Memory B cell (primary cell): Measurements from ENCODE around the gene KRTCAP2.
A peak's percentile ranks its signal among the peaks of the same experiment; 100 is the strongest.
"Not testable (repeated sequence)": the region's sequence is repeated elsewhere in the genome, so short reads cannot be mapped to it uniquely, and the experiment has no call there.

Experiments used
- ATAC-seq: fragments of 150-1000 bp; cut with Tn5 transposase; 2 replicates; pipeline ENCODE4 v1.10.0; 2021; ENCODE audit warnings: low read depth, mild to moderate bottlenecking, moderate library complexity
- DNase-seq, 2 donors: peaks; one replicate each; pipeline ENCODE4 v3.0.0; 2022; ENCODE audit warnings: low spot score in 2 of 2
- H3K27ac Mint-ChIP-seq: one replicate; pipeline ENCODE4 v1.8.0; 2022; ENCODE audit warnings: mild to moderate bottlenecking, moderate library complexity, mixed read lengths
- H3K27me3 Mint-ChIP-seq: one replicate; pipeline ENCODE4 v1.8.0; 2022; ENCODE audit warnings: mixed read lengths
- H3K36me3 Mint-ChIP-seq: one replicate; pipeline ENCODE4 v1.8.0; 2022; ENCODE audit warnings: mild to moderate bottlenecking, mixed read lengths
- H3K4me1 Mint-ChIP-seq: one replicate; pipeline ENCODE4 v1.8.0; 2022; ENCODE audit warnings: mixed read lengths
- H3K4me3 Mint-ChIP-seq: one replicate; pipeline ENCODE4 v1.8.0; 2022; ENCODE audit warnings: mild to moderate bottlenecking, moderate library complexity, mixed read lengths
- H3K9me3 Mint-ChIP-seq: one replicate; pipeline ENCODE4 v1.8.0; 2022; ENCODE audit warnings: mixed read lengths

The KRTCAP2 gene

DNA sequence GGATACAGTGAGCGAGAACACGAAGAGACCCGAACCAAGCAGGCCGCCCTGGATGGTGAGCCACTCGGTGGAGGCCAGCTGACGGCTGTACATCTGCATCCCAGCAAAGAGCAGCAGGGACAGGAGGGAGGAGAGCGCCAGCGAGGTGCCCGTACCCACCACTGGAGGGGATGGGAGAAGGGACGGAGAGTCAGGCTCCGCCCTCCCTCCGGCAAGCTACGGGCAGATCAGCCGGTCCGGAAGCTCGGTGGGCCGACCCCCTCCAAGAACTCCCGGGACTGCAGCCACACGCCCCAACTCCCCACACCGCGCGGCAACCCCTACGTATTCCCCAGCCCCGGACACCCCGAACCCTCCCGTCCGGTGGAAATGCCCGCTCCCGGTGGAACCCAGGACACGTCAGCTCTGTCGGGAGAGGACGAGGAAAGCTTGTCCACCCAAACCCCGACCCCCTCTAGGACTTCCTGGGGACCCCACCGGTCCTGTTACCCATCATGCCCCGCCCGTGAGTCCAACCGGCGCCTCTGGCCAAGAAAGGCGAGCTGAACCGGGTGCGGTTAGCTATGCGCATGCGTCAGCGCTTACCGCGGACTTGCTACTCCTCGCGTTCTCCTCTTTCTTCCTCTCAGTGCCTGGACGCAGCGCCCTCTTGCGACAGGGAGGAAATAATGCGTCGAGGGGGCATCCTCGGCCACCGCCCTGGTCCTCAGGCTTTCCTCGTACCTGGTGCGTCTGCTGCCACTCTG is at the start of gene KRTCAP2:
Gene KRTCAP2, minus strand, starts transcription at position 573 of the 746 bp plus-strand sequence. Its CDS starts 80 bp downstream, at position 493.
- peak; percentile 80 for ATAC-seq
- Mint-ChIP-seq H3K9me3 (no peaks in the 10 kb centered on the region), H3K4me3 (peak within 1 kb of the TSS; percentile 100), H3K27me3 (no peaks in the 10 kb centered on the region), H3K4me1 (peaks cover 34% of the 10 kb centered on the region), H3K27ac (peak within 1 kb of the TSS; percentile 97), H3K36me3 (peaks cover 10% of the 10 kb centered on the region)
- DNase-seq, result peak; percentile 89 to 93

GRCh38 chr1:155220211-155220965 is 47.3 kb upstream of the KRTCAP2 start:
- peaks cover 20% of the 10 kb centered on the region for H3K4me1 Mint-ChIP-seq

GRCh38 chr1:155219592-155220031 is 46.5 kb upstream of the KRTCAP2 start:
- Mint-ChIP-seq H3K27me3 (no peaks in the 10 kb centered on the region), H3K9me3 (no peaks in the 10 kb centered on the region), H3K4me3 (no peak overlapping the region), H3K4me1 (peaks cover 17% of the 10 kb centered on the region), H3K27ac (no peak overlapping the region), H3K36me3 (no peaks in the 10 kb centered on the region)
- no peak for DNase-seq
- ATAC-seq, result no peak

More at GRCh38 chr1:155220211-155220965, 47.3 kb upstream of the KRTCAP2 start:
- not testable (repeated sequence) for H3K27me3 Mint-ChIP-seq, H3K36me3 Mint-ChIP-seq, H3K9me3 Mint-ChIP-seq, ATAC-seq, H3K4me3 Mint-ChIP-seq, H3K27ac Mint-ChIP-seq, DNase-seq

DNA sequence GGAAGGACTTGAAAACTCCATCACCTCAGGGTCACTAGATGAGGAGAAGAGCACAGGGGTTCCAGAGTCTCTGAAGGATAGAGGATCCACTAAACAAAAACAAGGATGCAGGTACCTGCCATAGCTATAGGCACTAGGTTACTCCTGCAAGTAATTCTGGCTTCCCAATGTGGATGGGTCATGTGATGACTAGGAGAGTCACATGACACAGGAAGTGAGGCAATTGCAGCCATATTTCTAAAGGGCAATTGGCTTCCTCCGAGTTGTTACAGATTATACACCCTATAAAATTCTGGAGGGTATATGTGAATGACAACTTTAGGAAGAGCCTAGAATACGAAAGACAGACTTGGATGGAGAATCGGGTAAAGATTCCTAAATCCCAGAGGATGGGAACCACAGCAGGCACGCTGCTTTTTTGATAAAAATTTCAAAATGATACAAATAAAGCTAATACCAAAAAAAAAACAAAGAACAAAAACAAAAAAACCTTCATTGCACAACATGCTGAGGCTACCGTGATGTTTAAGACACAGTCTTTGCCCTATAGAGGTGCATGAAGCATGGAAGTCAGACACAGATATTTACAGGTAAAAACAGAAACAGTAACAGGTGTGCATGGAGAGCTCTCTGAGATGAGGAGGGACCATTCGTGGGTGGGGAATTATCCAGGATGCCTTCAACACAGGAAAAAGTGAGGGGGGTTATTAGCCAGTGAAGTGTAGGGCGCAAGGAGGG is 45.9 kb upstream of the KRTCAP2 start:
- no peak overlapping the region for H3K4me3 Mint-ChIP-seq
- H3K9me3 Mint-ChIP-seq, result no peaks in the 10 kb centered on the region
- no peak overlapping the region for H3K27ac Mint-ChIP-seq
- H3K36me3 Mint-ChIP-seq, result no peaks in the 10 kb centered on the region
- no peaks in the 10 kb centered on the region for H3K27me3 Mint-ChIP-seq
- no peak for DNase-seq
- peaks cover 13% of the 10 kb centered on the region for H3K4me1 Mint-ChIP-seq
- ATAC-seq, result no peak

DNA sequence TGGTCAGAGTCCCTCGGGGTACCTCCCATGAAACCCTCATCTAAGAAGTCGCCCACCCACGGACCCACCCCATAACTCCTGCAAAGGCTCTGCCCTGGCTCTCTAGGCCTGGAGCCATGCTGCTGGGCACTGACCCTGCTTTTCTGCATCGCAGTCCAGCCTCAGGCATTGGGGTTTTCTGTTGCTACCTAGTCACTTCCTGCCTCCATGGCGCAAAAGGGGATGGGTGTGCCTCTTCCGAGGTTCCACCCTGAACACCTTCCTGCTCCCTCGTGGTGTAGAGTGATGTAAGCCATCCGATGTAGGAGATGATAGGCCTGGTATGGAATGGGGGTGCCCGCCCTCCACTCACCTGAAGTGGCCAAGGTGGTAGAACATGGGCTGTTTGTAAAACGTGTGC is 41.6 kb upstream of the KRTCAP2 start:
- H3K4me3 Mint-ChIP-seq, ATAC-seq, H3K27ac Mint-ChIP-seq: not testable (repeated sequence)

DNA sequence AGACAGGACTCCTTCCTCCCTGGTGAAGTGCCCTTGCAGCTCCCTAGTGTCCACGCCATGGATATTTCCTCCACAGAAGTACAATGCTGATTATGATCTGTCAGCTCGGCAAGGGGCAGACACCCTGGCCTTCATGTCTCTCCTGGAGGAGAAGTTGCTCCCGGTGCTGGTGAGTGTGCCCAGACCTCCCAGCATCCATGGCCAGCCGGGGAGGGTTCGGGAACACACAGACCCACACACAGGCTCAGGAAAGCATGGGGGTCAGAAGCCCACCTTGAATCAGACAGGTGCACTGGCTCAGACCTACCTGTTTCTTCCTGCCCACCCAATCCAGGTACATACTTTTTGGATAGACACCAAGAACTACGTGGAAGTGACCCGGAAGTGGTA is 38.9 kb upstream of the KRTCAP2 start:
- not testable (repeated sequence) for H3K27ac Mint-ChIP-seq, ATAC-seq, H3K36me3 Mint-ChIP-seq, H3K4me3 Mint-ChIP-seq, H3K27me3 Mint-ChIP-seq, DNase-seq, H3K9me3 Mint-ChIP-seq
- H3K4me1 Mint-ChIP-seq, result peaks cover 20% of the 10 kb centered on the region

More for the DNA sequence above, 41.6 kb upstream of the KRTCAP2 start:
- not testable (repeated sequence) for H3K36me3 Mint-ChIP-seq, DNase-seq, H3K4me1 Mint-ChIP-seq, H3K27me3 Mint-ChIP-seq, H3K9me3 Mint-ChIP-seq

DNA sequence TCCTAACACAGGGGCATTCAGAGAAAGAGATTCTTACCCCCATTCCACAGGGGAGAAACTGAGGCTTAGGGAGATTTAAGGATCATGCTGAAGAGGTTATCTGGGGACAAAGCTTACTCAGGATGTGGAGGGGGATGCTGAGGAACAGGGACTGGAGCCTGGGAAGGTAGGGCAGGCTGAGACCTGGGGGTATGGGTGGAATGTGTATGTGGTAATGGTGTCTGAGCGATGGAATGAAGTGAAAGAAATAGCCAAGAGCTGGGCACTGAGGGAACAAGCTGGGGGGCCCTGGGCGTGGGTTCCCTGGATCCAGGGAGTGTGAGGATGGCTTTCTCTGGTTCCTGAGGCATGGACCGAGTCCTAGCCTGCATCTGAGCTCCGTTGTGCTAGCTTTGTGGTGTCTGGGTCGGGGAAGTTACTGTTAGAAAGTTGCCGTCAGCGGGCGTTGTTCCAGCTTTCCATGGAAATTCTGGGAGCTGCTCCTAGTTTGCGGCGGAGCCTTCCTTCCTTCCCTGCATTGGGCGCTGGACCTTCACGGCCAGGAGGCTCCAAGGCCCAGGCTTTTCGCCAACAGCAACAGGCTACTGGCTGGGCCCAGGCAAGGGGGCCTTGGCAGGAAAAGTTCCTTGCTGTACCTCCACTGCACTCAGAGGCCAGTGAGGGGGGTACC is 38.4 kb upstream of the KRTCAP2 start:
- not testable (repeated sequence) for H3K9me3 Mint-ChIP-seq, H3K36me3 Mint-ChIP-seq, H3K27me3 Mint-ChIP-seq, H3K4me3 Mint-ChIP-seq, H3K27ac Mint-ChIP-seq, DNase-seq, ATAC-seq
- peaks cover 24% of the 10 kb centered on the region for H3K4me1 Mint-ChIP-seq

- Mint-ChIP-seq H3K4me1 (peaks cover 24% of the 10 kb centered on the region), H3K36me3 (peaks cover 5% of the 10 kb centered on the region), H3K27me3 (no peaks in the 10 kb centered on the region), H3K4me3 (peak overlapping the region; percentile 8), H3K9me3 (no peaks in the 10 kb centered on the region), H3K27ac (no peak overlapping the region)
- ATAC-seq, result no peak
- DNase-seq, result no peak
Measured at GRCh38 chr1:155210314-155211104, 37.4 kb upstream of the KRTCAP2 start.

- Mint-ChIP-seq H3K27ac (peak overlapping the region; percentile 99), H3K9me3 (no peaks in the 10 kb centered on the region), H3K4me3 (peak overlapping the region; percentile 89), H3K4me1 (peaks cover 24% of the 10 kb centered on the region), H3K27me3 (no peaks in the 10 kb centered on the region), H3K36me3 (peaks cover 5% of the 10 kb centered on the region)
- no peak for DNase-seq
- ATAC-seq, result no peak
Measured at GRCh38 chr1:155209312-155209721, 36.2 kb upstream of the KRTCAP2 start.

DNA sequence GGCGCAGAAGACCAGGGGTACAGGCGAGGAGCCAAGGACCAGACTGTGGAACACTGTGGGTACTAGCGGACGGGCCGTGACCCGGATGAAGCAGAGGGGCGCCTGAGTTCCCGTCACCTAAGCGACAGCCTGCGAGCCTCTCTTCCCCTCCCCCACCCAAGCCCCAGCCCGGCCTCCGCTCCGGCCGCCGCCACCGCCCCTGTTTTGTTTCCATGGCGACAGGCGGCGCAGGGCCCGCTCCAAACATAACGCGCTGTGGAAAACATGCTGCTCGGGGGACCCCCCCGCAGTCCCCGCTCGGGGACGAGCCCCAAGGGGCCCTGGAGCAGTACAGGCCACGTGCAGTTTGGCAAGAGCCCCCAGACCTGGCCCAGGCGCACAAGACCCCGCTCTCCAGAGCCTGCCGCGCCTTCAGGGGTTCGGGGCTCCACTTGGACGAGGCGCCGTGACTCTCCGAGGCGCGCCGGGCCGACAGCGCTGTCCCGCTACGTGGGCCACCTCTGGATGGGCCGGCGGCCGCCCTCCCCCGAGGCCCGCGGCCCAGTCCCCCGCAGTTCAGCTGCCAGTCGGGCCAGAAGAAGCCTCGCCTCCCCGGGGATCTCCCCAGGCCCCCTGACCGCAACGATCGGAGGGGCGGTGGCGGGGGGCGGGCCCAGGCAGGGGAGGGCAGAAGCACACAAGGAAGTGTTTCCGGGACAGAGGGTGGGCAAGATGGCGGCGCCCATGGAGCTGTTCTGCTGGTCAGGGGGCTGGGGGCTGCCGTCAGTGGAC is 35.6 kb upstream of the KRTCAP2 start, which contains the start of gene MTX1:
Gene MTX1, plus strand, starts transcription at position 155 of the 771 bp plus-strand sequence. Its CDS starts 110 bp downstream, at position 265.
- H3K4me3 Mint-ChIP-seq, result peak within 1 kb of the TSS; percentile 89
- H3K4me1 Mint-ChIP-seq, result peaks cover 24% of the 10 kb centered on the region
- H3K9me3 Mint-ChIP-seq, result no peaks in the 10 kb centered on the region
- H3K27ac Mint-ChIP-seq, result peak within 1 kb of the TSS; percentile 99
- no peaks in the 10 kb centered on the region for H3K27me3 Mint-ChIP-seq
- DNase-seq, result peak; percentile 87 to 90
- ATAC-seq, result peak; percentile 79
- H3K36me3 Mint-ChIP-seq, result peaks cover 5% of the 10 kb centered on the region

- no peaks in the 10 kb centered on the region for H3K27me3 Mint-ChIP-seq
- no peaks in the 10 kb centered on the region for H3K9me3 Mint-ChIP-seq
- H3K4me1 Mint-ChIP-seq, result peaks cover 24% of the 10 kb centered on the region
- H3K27ac Mint-ChIP-seq, result peak within 1 kb of the TSS; percentile 99
- DNase-seq, result no peak
- no peak for ATAC-seq
- H3K36me3 Mint-ChIP-seq, result peaks cover 5% of the 10 kb centered on the region
- H3K4me3 Mint-ChIP-seq, result peak within 1 kb of the TSS; percentile 89
Measured at GRCh38 chr1:155207806-155208540, 34.9 kb upstream of the KRTCAP2 start, which contains the start of gene THBS3. Gene THBS3 (minus strand): TSS chr1:155207897. CDS start chr1:155207876, 21 bp downstream.
